NCI-H1105 (cell line): ENCODE results near the gene TRIOBP.

Experiments used
- DNase-seq: peaks from one replicate; lab custom pipeline; 2025; lab: John Stamatoyannopoulos, UW

TRIOBP gene

DNA sequence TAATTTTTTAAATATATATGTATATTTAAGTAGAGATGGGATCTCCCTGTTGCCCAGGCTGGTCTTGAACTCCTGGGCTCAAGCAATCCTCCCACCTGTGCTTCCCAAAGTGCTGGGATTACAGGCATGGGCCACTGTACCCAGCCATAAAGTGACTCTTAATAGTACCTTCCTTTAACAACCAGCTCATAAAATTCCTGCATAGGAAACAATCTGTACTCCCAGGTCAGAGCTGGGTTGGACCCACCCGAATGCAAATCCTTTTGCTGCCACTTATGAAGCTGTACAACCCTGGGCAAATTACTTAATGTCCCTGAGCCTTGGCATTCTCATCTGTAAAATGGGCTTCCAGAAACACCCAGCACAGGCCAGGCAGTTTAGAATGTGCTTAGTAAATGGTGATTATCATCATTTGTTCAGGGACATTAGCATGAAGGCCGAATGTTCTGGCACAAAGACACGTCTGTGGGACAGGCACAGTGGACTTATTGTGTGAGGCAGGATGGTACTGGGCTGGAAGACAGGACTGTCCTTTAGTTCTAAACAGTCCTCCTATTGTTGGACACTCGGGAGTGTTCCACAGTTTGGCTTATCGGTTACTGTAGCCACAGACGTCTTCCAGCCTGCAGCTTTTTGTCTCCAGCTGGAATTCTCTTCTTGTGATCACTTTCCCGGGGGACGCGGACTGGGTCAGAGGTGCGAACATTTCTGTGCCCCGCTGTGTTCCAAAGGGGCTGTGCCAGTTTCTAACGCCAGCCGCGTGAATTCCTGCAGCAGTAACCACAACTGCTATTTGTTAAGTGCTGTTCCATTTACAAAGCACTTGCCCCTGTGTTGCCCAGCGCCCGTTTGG, 32.4 kb upstream of the TRIOBP start:
- DNase-seq: no peak

DNA sequence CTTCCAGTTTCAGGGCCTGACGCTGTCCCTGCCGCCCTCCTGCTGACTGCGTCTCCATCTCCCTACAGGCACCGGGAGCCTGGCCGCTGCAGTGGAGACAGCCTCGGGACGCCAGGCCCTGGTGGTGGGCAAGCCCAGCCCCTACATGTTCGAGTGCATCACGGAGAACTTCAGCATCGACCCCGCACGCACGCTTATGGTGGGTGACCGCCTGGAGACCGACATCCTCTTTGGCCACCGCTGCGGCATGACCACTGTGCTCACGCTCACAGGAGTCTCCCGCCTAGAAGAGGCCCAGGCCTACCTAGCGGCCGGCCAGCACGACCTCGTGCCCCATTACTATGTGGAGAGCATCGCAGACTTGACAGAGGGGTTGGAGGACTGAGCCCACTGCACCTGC, 31.4 kb upstream of the TRIOBP start:
- DNase-seq: no peak

DNA sequence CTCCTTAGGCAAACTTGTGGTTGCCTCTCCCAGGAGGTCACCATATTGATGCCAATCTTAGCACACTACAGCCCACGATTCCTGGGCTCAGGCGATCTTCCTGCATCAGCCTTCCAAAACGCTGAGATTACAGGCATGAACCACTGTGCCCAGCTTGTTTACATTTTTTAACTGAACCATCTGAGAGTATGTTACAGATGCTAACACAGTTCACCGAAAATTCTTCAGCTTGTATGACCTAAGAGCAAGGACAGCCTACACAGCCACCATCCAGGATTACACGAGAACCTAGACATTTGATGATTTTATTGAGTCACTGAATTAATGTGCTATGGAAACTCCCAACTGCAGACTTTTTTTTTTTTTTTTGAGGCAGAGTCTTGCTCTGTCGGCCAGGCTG, 27.3 kb upstream of the TRIOBP start:
- DNase-seq: no peak

DNA sequence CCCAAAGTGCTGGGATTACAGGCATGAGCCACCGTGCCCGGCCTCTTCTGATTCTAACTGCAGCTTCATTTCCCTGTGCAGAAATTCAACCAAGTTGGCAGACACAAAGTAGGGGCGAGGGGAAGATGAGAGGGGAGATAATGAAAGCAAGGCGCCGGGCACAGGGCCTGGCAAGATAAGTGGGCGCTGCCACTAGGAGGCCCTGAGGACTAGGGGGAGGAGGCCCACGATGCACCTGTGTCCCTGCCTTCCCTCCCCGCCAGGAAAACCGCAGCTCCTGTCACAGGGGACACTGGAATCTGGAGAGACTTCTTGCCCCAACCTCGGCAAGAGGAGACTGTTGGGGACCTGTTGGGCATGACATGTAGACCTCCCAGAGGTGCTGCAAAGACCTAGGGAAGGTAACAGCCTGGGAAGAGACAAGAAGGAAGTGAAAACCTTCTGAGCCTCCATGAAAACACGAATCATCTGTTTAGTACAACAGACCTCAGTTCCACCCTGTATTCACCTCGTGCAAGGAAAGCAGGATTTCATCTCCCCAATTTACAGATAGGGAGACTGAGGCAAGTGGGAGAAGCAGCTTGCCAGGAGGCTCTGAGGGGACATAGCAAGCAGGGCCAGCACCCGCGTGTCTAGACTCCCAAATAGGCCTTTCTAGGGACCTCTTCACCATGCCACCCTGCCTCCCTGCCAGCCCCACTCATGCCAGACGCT, 24.5 kb upstream of the TRIOBP start:
- no peak for DNase-seq

DNA sequence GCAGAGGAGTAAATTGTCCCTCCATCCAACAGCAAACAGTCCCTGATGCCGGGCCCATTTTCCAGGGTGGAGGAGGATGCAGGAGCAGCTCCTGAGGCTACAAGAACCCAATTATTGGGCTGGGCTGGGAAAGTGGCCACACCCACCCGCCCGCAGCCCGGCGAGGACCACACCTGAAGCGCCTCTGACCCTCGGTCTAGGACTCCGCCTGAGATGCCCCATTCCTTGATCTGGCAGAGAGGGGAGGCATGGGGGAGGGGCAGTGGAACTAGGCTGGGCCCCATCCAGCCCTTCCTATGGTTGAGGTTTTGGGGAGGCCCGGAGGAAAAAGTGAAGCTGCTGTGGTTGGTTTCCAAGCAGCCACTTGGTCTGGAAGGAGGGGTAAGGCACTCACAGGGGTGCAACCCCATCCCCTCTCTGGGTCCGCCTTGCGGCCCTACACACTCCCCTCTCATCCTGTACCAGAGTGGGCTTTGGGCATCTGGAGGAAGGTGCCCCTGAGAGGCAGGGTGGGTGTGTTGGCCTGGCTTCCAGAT, 23.9 kb upstream of the TRIOBP start:
- DNase-seq: no peak

DNA sequence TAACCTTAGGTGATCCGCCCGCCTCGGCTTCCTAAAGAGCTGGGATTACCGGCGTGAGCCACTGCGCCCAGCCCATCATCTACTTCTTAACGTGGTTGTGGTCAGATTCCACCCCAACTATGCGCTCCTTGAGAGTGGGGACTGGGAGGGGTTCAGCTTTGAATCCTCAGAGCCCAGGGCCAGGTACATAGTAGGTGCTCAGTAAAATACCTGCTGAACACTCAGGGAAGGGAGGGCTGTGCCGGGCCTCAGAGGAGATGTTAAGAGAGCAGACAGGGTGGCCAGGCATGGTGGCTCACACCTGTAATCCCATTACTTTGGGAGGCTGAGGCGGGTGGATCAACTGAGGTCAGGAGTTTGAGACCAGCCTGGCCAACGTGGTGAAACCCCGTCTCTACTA, 22.6 kb upstream of the TRIOBP start:
- no peak for DNase-seq

DNA sequence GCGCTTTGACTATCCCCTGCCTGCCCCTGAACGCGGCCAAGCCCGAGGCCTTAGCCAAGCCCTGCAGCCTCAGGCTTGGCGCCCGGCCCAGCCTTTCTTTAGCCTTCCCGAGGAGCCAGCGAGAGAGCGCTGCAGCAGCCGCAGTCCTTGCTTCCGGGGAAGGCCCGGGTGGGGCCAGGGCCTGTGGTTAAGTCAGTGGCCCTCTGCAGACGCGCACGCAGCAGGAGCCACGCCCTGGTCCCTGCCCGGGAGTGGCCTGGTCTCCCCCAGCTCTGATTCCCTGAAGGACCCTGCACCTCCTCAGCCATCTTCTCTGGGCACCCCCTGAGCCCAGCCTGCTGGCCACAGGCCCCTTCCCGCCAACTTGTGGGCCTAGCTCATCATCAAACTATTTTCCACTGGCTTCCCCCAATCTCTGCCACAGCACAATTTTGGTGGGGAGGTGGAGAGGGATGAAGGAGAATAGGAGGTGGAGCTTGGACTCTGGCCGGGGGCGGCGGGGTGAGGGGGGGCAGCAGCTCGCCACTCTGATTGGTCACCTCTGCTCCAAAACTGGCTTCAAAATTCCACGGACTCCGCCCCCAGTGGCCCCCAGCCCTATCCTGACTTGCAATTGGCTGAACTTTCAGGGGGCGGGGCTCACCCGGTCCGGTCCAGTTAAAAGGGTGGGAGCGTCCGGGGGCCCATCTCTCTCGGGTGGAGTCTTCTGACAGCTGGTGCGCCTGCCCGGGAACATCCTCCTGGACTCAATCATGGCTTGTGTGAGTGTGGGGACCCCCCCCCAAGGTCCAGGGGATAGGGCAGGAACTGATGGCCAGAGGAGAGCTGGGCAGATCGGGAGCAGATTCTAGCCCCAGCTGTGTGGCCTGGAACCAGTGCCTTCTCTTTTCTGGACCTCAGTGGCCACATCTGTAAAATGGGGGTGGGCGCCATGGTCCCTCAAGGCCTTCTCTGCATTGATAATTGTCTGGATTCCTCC, 21.6 kb upstream of the TRIOBP start, which contains the start of gene LGALS1:
Gene LGALS1 (plus strand): TSS at position 686 of the 979 bp plus-strand sequence. CDS start 67 bp downstream, at position 753.
- DNase-seq: peak; percentile 67

DNA sequence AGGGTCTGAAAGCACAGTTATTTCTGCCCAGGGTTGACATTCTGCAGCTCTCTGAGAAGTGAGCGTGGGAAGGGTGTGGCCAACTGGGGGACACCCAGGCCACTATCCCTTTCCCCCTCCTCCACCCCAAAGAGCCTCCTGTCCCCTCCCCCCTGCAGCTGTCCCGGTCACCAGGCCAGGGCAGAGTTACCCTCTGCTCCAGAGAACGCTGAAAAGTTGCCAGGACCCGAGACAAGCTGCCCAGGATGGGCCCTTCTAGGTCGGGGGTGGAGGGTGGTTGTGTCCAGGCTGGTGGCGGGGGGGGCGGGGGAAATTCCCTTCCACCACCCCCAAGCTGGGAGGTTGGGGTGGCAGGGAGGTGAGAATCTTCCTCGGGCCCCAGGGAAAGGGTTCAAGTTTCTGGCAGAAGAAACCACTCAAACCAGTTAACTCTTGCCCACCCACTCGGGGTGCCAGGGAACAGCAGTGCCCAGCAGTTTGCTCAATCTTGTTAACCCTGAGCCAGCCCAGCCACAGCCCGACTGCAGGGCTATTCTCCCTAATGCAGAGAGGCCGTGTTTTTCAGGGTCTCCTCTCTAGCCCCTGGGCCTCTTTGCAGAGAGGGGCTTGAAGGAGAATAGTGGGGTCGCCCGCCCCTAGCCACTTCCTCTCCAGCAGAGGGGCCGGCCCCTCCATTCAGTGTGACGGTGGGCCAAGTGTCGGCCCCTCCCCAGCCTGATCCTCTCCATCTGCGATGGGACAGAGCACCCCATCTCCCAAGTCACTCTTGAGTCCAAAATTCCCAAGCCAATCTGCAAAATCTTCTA, 20.7 kb upstream of the TRIOBP start:
- no peak for DNase-seq

DNA sequence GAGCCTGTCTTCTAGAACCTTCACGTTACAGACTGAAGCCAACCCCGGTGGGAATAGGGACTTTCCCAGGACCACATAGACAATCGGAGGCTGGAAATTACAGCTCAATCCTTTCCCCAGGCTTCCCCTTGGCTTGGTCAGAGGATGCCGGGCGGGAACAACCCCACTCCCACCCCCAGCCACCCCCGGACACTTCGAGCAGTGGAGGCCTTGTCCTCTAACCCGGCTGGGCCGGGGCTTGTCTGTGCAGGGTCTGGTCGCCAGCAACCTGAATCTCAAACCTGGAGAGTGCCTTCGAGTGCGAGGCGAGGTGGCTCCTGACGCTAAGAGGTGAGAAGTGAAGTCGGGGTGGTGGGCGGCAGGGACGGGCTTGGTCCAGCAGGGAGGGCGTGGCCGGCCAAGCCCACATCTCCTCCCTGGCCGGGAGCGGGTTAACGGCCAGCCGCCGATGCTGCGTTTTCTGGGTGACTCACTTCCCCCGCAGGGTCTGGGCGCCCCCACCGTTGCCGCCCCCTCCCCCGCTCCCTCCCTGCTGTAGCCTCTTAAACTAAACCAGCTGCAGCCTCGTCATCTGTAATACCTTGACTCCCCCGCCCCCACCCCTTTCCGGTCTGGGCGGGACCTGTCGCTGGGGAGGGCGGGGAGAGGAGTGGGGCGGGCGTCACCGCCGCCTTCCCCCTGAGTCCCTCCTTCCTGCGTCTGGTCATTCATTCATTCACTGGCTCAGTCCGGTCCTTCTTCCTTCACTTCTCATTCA, 19.9 kb upstream of the TRIOBP start:
- no peak for DNase-seq

DNA sequence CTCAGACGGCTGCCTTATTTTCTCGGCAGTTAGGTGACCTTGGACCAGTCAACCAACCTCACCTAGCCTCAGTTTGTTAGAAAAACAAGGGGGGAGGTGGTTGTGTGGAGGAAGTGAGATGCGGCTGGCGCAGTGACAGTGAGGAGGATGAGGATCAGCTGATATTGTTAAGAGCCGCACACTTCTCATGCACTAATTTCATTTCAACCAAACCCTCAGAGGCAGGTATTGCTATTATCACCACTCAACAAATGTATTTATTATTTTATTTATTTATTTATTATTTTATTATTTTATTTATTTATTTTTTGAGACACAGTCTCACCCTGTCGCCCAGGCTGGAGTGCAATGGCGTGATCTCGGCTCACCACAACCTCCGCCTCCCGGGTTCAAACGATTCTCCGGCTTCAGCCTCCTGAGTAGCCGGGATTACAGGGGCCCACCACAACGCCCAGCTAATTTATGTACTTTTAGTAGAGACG, 19.3 kb upstream of the TRIOBP start:
- no peak for DNase-seq

DNA sequence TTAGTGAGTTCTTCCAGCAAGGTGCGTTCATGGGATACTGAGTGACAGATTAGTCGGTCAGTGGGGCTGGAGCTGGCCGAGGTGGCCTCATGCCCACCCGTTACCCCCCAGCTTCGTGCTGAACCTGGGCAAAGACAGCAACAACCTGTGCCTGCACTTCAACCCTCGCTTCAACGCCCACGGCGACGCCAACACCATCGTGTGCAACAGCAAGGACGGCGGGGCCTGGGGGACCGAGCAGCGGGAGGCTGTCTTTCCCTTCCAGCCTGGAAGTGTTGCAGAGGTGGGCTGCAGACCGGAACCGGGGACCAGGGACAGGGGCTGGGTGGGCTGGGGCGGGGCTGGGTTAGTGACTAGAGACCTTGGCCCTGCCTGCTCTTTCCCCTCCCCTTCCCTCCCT, 18.5 kb upstream of the TRIOBP start:
- DNase-seq: no peak

DNA sequence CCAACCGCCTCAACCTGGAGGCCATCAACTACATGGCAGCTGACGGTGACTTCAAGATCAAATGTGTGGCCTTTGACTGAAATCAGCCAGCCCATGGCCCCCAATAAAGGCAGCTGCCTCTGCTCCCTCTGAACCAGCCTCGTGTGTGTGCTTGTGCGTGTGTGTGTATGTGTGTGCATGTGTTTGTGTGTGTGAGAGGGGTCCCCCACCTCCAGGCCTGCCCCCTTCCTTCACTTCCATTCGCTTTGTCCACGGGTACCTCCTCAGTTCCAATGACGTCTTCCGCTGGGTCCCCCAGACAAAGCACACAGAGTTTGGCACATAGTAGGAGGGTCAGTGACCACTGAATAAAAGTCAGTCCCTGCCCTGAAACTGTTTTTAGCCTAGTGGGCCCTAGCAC, 17.2 kb upstream of the TRIOBP start:
- DNase-seq: no peak

DNA sequence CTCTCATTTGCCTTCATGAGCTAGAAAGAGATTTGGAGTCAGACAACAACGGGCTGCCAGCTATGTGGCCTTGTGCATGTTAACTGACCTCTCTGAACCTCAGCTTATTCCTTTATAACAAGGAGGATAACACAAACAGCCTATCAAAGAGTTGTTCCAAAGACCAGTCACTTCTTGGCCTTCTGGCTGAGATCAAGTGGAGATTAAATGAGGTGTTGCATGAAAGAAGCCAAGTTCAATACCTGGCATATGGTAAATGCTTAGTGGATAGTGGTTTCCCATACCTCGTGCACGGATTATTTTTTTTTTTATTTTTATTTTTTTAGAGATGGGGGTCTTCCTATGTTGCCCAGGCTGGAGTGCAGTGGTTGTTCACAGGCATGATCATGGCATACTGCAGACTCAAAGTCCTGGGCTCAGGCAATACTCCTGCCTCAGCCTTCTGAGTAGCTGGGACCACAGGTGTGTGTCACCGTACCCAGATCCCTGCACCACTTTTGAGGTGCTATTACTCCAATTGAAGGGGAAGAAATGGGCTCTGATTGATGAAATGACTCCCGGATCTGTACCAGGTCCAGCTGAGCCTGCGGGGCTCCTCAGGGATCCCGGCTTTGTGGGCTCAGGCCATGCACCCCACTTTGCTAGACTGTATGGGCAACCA, 16.5 kb upstream of the TRIOBP start:
- DNase-seq: no peak

DNA sequence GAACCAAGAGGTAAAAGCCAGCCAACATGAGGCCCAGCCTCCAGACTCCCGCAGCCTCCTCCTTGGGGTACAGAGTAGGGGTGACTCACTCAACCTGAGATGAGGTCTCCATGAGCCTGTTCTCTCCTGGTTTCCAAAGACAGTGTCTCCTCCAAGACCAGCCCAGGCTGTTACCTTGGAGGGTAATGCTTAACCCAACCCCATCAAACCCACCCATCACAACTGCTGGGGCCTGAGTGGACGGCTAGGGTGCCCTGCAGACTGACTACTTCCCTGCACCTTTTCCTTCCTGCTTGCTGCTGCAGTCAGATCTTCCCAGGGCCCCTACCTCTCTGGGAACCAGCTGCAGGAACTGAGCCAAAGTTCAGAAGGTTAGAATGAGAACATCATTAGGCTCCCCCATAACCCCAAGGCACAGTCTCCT, 15.8 kb upstream of the TRIOBP start:
- no peak for DNase-seq

DNA sequence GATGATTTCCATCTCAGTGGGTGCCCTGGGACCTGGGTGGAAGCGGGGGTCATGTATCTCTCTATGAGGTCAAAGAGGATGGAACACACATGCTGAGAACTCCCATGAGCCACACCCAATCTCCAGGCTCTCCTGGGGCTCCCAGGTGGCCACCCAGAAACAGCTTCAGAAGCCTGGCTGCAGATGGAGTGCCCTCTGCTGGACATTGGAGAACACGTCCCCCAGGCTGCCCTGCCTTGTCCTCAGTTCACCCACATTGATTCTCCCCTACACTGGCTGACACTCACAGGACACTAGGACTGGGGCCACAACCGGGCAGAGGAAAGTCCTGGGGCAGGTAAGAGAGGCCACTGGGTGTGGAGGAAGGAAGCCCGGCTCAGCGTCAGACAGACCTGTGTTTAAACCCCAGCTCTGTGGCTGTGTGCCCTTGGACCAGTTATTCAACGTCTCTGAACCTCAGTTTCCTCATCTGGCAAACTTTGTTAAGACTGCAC, 15.2 kb upstream of the TRIOBP start:
- peak; percentile 27 for DNase-seq

DNA sequence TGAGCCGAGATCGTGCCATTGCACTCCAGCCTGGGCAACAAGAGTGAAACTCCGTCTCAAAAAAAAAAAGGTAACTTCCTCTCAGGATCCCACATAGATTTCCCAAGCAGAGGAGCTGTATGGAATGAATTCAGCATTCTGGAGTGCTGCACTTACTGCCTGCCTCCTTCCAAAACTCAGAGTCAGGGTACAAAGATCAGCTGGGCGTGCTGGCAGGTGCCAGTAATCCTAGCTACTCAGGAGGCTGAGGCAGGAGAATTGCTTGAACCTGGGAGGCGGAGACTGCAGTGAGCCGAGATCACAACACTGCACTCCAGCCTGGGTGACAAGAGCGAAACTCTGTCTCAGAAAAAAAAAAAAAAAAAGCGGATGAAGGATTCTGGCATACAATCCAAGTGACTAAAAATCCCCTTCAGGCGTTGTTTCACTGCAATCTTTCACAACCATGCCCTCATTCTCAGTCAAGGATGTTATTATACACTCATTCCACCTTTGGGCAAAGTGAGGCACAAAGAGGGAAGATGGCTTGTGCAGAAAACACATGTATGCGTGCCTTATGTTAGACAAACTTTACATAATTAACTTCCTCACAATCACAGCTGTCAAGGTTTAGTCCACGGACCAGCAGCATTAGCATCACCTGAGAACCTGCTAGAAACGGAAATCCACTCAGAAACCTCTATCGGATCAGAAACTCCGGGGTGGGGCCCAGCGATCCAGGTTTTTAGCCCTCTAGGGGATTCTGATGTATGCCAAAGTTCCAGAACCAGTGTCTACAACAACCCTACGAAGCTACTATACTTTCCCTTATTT, 11.8 kb upstream of the TRIOBP start:
- no peak for DNase-seq

DNA sequence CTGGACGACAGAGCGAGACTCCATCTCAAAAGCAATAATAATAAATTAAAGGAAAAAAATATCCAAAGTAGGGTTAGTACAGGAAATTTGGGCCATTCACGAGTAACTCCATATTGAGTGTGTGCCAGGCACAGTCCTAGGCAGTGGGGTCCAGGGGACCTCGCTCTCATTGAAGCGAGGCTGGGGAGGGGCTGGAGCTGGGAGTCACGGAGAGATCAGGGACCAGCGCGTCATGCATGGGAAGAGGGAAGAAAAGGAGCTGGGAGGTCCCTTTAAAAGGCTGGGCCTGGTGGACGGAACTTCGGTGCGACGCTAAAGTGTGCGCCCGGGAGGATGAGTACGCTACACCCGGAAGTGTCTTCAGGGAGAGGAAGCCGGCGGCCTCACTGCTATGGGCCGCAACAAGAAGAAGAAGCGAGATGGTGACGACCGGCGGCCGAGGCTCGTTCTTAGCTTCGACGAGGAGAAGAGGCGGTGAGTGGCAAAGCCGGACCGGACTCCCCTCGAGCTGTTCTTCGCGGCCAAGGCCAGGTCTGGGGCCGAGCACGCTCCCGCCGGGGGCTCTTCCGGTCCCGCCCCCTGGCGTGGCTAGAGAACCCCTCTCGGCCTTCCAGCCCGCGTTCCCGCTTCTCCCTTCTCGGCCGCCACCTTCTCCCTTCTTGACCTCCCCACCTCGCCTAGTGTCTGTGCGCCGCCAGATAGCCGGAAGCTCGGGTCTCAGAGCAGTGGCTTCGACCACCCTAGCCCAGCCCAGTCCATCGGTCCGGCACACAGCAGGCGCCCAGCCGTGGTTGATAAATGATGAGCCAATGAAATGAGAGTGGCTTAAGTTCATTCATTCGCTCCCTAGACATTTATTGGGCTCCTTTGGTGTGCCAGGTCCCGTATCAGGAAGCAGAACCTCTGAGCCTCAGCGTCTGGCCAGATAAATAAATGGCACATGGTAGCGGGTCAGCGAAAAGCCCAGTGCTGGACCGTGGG, 10.6 kb upstream of the TRIOBP start, which contains the start of gene NOL12:
Gene NOL12 (plus strand): TSS at position 342 of the 981 bp plus-strand sequence. CDS start 50 bp downstream, at position 392.
- DNase-seq: peak; percentile 69
